Heart right ventricle (tissue), 16 donors: ENCODE results near the gene SIRT3. TPM values are rescaled to one million over a fixed set of nuclear protein-coding genes. Genes with fewer than 3 reads are reported as not detected.
"Not testable (repeated sequence)": the region's sequence is repeated elsewhere in the genome, so short reads cannot be mapped to it uniquely, and the experiment has no call there.

ENCODE experiments used
- ATAC-seq, 8 donors: fragments of 200-7000 bp; cut with Tn5 transposase; one replicate each; pipeline ENCODE4 v1.9.1; 2020; ENCODE audit warnings: mild to moderate bottlenecking in 8 of 8, moderate library complexity in 8 of 8, moderate number of reproducible peaks in 1 of 8
- DNase-seq, 2 donors: peaks; one replicate each; pipeline ENCODE4 v3.0.0-alpha.2; 2020
- H3K27ac ChIP-seq, 10 donors: fragments of 200-600 bp; sonication (generic) in 2 of 10; one replicate each; pipeline versions ENCODE4 v1.5.0 to v1.8.0; 2020 to 2022; ENCODE audit warnings: mild to moderate bottlenecking in 3 of 10
- H3K27me3 ChIP-seq, 7 donors: fragments of 200-600 bp; one replicate each; pipeline ENCODE4 v1.8.0; 2021 to 2022; ENCODE audit warnings: mild to moderate bottlenecking in 2 of 7
- H3K36me3 ChIP-seq, 9 donors: fragments of 200-600 bp; sonication (generic) in 1 of 9; one replicate each; pipeline versions ENCODE4 v1.5.0 to v1.8.0; 2020 to 2022; ENCODE audit warnings: mild to moderate bottlenecking in 2 of 9
- H3K4me1 ChIP-seq, 9 donors: fragments of 200-600 bp; sonication (generic) in 1 of 9; one replicate each; pipeline versions ENCODE4 v1.5.0 to v1.8.0; 2020 to 2022; ENCODE audit warnings: mild to moderate bottlenecking in 4 of 9
- H3K4me3 ChIP-seq, 10 donors: fragments of 200-600 bp; sonication (generic) in 2 of 10; one replicate each; pipeline versions ENCODE4 v1.5.0 to v1.8.0; 2020 to 2022; ENCODE audit warnings: mild to moderate bottlenecking in 7 of 10, moderate library complexity in 2 of 10
- H3K9me3 ChIP-seq, 11 donors: fragments of 200-600 bp in 10 of 11; sonication (generic) in 2 of 11; one replicate each; pipeline versions ENCODE4 v1.5.0 to v1.8.0; 2013 to 2022; ENCODE audit warnings: mild to moderate bottlenecking in 2 of 11, control low read depth in 1 of 11, moderate library complexity in 1 of 11
- WGBS, 2 donors: extraction: QIAGEN DNeasy Blood & Tissue Kit; methylation state at CpG; one replicate each; pipeline ENCODE4 v1.1.7; 2013; ENCODE audit warnings: inconsistent platforms in 1 of 2; 5-methylcytosine and 5-hydroxymethylcytosine counted together
- intact Hi-C, 10 donors: fragments of 100-400 bp; cut with DNase I; formaldehyde crosslinking; loops; one replicate each; pipeline versions ENCODE4 v1.11.1 to v1.14.2; 2022
- polyA plus RNA-seq, 2 donors: library from polyadenylated mRNA; stranded (reverse); fragments of 200-250 nt; gene quantifications; one replicate each; pipeline ENCODE4 v1.2.3, GENCODE V29; 2013
- total RNA-seq, 10 donors: library from RNA; stranded (reverse); fragmentation: NEBNext Ultra II Directional in 3 of 10; extraction: Animal tissue kit (Norgen Biotek cat#: 25700) in 3 of 10; gene quantifications; one replicate each; pipeline versions ENCODE4 v1.2.1 to v1.2.4, GENCODE V29; 2021 to 2023
- TF ChIP-seq, protein P1 (sequence below), 9 donors: fragments of 200-600 bp; sonication (generic) in 2 of 9; IDR thresholded peaks; one replicate each; pipeline versions ENCODE4 v1.5.0 to v1.8.0; 2021 to 2022; ENCODE audit warnings: antibody characterized with exemption in 9 of 9, mild to moderate bottlenecking in 5 of 9, moderate library complexity in 1 of 9
- donor health status: Arrhythmogenic right ventricular cardiomyopathy.
- donor health status: ischemic (EF 13 %, LVEDD 7.1; RV severe dilation, severe dysfunction).
- donor health status: healthy with polysubstance abuse.
- donor health status: DM: no; HTN: yes; CAD: no.
- donor health status: DM: no; HTN: no; CAD: no.
- donor health status: ischemic (EF 25% LVEDD 6.9; RV normal size, moderate dysfunction).
- donor health status: ischemic (EF 25% LVEDD 5.7; RV mildly dilated, moderate dysfunction).
- donor health status: healthy.
- donor health status: DM: yes; HTN: yes; CAD: no.
- donor health status: Ischemic cardiomyopathy.
- donor health status: ischemic (EF 35%, LVEDD 5.7; RV mildly dilated, moderate dysfunction).
- donor health status: nonischemic (EF 11% LVEDD 7.7; RV severe dilation, severe dysfunction).
- donor health status: DM: yes; HTN: yes; CAD: no.
- donor health status: PGD.
- donor health status: ischemic (EF 29% LVEDD 5.4; RV normal size, mild dysfunction).
- donor health status: nonischemic (EF 23%, LVEDD 6.1; RV moderate dilation, normal function).

SIRT3 gene
- total and polyA plus RNA-seq, 12 donors = 18.5 to 50.2 (median 34.9) TPM

DNA sequence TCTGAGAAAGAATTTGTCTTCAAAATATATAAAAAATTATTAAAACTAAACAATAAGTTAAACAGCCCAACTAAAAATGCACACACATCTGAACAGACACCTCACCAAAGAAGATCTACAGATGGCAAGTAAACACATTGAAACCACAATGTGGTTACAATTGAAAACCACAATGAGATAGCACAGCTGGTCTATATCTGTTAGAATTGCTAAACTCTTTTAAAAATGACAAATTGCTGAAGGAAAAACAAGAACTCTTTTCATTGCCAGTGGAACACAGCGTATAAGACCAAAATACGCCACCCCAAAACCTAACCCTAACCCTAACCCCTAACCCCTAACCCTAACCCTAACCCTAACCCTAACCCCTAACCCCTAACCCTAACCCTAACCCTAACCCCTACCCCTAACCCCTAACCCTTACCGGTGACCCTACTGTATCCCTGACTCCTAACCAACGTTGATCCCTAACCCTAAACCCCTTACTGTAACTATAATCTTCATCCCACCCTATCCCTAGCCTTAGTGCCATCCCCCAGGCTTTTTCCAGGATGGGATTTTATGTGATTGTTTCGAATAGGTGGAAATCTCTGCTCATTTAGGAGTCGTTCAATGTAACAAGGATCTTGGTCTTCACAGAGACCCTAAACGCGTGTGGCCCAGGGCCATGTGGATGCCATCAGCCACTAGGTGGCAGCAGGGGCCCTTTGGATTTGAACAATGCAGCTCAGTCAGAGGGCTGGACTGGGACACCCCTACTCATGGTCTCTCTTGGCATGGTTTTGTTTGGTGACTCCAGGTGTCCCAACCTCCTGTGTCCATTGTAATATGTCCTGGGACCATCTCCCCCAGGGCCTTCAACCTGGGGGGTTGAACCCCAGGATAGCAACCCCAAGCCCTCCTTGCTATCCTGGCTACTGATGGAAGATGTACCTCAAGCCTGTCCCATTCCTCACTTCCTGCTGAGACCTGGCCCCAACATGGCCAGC is 44.4 kb downstream of the SIRT3 start:
- intact Hi-C loops, H3K36me3 ChIP-seq, H3K27me3 ChIP-seq, H3K9me3 ChIP-seq, H3K4me3 ChIP-seq, H3K4me1 ChIP-seq, H3K27ac ChIP-seq: not testable (repeated sequence)
- ATAC-seq (peak in 7 of 8 donors; percentile 65 to 78 (median 71)), DNase-seq (peak; percentile 8 to 26)
- TF ChIP-seq, protein P1, sequence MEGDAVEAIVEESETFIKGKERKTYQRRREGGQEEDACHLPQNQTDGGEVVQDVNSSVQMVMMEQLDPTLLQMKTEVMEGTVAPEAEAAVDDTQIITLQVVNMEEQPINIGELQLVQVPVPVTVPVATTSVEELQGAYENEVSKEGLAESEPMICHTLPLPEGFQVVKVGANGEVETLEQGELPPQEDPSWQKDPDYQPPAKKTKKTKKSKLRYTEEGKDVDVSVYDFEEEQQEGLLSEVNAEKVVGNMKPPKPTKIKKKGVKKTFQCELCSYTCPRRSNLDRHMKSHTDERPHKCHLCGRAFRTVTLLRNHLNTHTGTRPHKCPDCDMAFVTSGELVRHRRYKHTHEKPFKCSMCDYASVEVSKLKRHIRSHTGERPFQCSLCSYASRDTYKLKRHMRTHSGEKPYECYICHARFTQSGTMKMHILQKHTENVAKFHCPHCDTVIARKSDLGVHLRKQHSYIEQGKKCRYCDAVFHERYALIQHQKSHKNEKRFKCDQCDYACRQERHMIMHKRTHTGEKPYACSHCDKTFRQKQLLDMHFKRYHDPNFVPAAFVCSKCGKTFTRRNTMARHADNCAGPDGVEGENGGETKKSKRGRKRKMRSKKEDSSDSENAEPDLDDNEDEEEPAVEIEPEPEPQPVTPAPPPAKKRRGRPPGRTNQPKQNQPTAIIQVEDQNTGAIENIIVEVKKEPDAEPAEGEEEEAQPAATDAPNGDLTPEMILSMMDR (IDR thresholded peaks at IDR 0.05) = peak in 7 of 9 donors; percentile 32 to 60 (median 46)
- 49 to 69% methylated on average over 4 to 6 of the region's 8 CpGs for WGBS, 2 donors

DNA sequence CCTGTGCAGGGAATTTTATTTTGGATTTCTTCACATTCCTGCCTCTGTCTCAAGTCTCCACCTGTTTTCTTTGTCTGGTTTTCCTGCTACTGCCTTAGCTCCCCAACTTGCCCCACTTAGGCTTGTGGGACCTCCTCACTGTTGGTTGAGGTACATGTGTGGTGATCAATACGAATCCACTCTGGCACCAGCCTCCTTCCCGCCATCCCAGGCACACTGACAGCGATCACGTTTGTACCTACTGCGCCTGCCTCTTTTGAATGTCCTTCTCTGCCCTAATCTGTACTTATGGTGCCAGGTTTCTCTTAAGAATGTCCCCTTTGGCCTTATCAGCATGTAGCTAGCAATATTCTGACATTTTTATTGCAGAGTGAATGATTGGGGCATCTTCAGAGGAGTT is 45.6 kb downstream of the SIRT3 start:
- H3K27me3 ChIP-seq, H3K9me3 ChIP-seq, ATAC-seq, H3K4me3 ChIP-seq, DNase-seq, intact Hi-C loops, H3K4me1 ChIP-seq, H3K36me3 ChIP-seq, H3K27ac ChIP-seq: not testable (repeated sequence)
- WGBS, 2 donors = 70 to 75% methylated on average over 5 of the region's 5 CpGs

DNA sequence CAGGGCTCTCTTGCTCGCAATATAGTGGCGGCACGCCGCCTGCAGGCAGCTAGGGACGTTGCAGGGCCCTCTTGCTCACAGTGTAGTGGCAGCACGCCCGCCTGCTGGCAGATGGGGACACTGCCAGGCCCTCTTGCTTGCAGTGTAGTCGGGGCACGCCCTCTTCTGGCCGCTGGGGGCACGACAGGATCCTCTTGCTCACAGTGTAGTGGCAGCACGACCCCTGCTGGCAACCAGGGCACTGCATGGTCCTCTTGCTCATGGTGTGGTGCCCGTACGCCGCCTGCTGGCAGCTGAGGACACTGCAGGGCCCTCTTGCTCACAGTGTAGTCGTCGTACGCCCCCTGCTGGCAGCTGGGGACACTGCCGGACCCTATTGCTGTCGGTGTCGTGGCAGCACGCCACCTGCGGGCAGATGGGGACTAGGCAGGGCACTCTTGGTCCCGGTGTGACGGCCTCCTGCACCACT is 46.3 kb downstream of the SIRT3 start:
- H3K9me3 ChIP-seq, H3K27ac ChIP-seq, intact Hi-C loops, H3K27me3 ChIP-seq, H3K36me3 ChIP-seq, H3K4me3 ChIP-seq, H3K4me1 ChIP-seq: not testable (repeated sequence)
- DNase-seq = peak; percentile 6 to 37
- 49 to 62% methylated on average over 10 of the region's 25 CpGs for WGBS, 2 donors
- TF ChIP-seq, protein P1 (IDR thresholded peaks at IDR 0.05) = peak in 5 of 9 donors; percentile 23 to 42 (median 34)
- ATAC-seq = peak; percentile 38 to 92 (median 71)

DNA sequence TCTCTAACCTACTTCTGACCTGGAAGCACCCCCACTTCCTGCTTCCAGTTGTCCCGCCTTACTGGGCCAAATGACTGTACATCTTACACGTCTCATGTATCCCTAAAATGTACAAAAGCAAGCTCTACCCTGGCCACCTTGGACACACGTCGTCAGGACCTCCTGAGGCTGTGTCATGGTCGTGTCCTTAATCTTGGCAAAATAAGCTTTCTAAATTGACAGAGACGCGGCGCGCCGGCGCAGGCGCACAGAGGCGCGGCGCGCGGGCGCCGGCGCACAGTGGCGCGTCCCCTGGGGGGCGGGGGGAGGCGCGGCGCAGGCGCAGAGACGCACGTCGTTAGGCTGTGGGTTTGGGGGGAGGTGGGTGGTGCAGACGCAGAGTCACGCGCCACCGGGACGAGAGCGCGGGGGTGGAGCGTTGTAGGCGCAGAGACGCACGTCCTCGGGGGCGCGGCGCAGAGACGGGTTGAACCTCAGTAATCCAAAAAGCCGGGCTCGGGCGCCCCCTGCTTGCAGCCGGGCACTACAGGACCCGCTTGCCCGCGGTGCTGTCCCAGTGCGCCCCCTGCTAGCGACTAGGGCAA is 46.9 kb downstream of the SIRT3 start:
- H3K27me3 ChIP-seq, H3K36me3 ChIP-seq, H3K4me1 ChIP-seq, H3K27ac ChIP-seq, H3K9me3 ChIP-seq, H3K4me3 ChIP-seq, intact Hi-C loops: not testable (repeated sequence)
- WGBS, 2 donors = 74 to 81% methylated on average over 36 to 40 of the region's 55 CpGs
- peak in 1 of 2 donors; percentile 6 for DNase-seq
- ATAC-seq = peak; percentile 49 to 91 (median 68)

DNA sequence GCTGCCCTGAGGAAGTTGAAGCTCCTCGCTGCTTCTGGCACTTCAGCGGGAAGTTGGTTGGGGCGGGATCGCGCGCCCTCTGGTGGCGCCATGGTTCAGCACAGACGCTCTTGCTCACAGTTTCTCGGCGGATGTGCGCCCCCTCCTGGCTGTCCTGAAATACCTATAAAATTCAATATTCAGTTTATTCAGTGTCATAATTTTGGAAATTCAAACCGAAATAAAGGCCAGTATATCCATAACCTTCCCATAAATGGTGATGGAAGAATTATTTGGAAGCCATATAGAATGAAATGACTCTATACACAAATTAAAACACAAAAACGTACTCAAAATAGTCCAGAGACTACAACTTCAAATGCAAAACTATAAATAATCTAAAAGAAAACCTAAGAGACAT is 55.9 kb downstream of the SIRT3 start:
- H3K4me1 ChIP-seq, H3K4me3 ChIP-seq, H3K9me3 ChIP-seq, DNase-seq, ATAC-seq, intact Hi-C loops, H3K27me3 ChIP-seq, H3K36me3 ChIP-seq, H3K27ac ChIP-seq: not testable (repeated sequence)
- WGBS, 2 donors = 0% methylated on average over 1 of the region's 13 CpGs; no CpG with 5 or more reads in 1 of the 2 donors
- TF ChIP-seq, protein P1 (IDR thresholded peaks at IDR 0.05) = peak in 5 of 9 donors; percentile 21 to 47 (median 37)

Other genes with a start within 250 kb of the SIRT3 start
- gene SCGB1C1, start 43.3 kb downstream of the SIRT3 start, total RNA-seq = not detected
- not detected for gene SCGB1C1, start 43.3 kb downstream of the SIRT3 start, polyA plus RNA-seq
- gene BET1L, start 28.9 kb downstream of the SIRT3 start, total RNA-seq = 10 to 100 TPM; 18.7 to 32.0 (median 20.7) TPM
- gene BET1L, start 28.9 kb downstream of the SIRT3 start, polyA plus RNA-seq = 10 to 100 TPM; 12.4 to 23.5 TPM
- 10 to 100 TPM; 38.4 to 82.1 (median 59.5) TPM for gene RIC8A, start 28.6 kb downstream of the SIRT3 start, total RNA-seq
- 10 to 100 TPM; 38.6 to 76.4 TPM for gene RIC8A, start 28.6 kb downstream of the SIRT3 start, polyA plus RNA-seq
- gene PSMD13, start 634 bp upstream of the SIRT3 start, total RNA-seq = 100 to 1,000 TPM in 3 of 10 donors, 10 to 100 TPM in 7; 78.7 to 110 (median 90.4) TPM
- gene PSMD13, start 634 bp upstream of the SIRT3 start, polyA plus RNA-seq = 100 to 1,000 TPM; 129 to 163 TPM
- under 1 TPM in 4 of 10 donors, not detected in 6; 0.09 to 0.25 (median 0.12) TPM for gene NLRP6, start 42.1 kb upstream of the SIRT3 start, total RNA-seq
- gene NLRP6, start 42.1 kb upstream of the SIRT3 start, polyA plus RNA-seq = under 1 TPM; 0.07 to 0.09 TPM
- 10 to 100 TPM in 1 of 10 donors, 1 to 10 TPM in 9; 3.3 to 10.8 (median 5.9) TPM for gene PGGHG, start 52.8 kb upstream of the SIRT3 start, total RNA-seq
- 10 to 100 TPM; 15.9 to 45.3 TPM for gene PGGHG, start 52.8 kb upstream of the SIRT3 start, polyA plus RNA-seq
- gene IFITM5, start 63.2 kb upstream of the SIRT3 start, total RNA-seq = not detected
- not detected for gene IFITM5, start 63.2 kb upstream of the SIRT3 start, polyA plus RNA-seq
- 100 to 1,000 TPM in 7 of 10 donors, 10 to 100 TPM in 3; 57.2 to 333 (median 144) TPM for gene IFITM2, start 71.5 kb upstream of the SIRT3 start, total RNA-seq
- gene IFITM2, start 71.5 kb upstream of the SIRT3 start, polyA plus RNA-seq = 100 to 1,000 TPM; 423 to 843 TPM
- 100 to 1,000 TPM in 4 of 10 donors, 10 to 100 TPM in 6; 51.6 to 182 (median 94.9) TPM for gene IFITM1, start 77.7 kb upstream of the SIRT3 start, total RNA-seq
- 100 to 1,000 TPM; 235 to 427 TPM for gene IFITM1, start 77.7 kb upstream of the SIRT3 start, polyA plus RNA-seq
- 100 to 1,000 TPM in 9 of 10 donors, 10 to 100 TPM in 1; 94.1 to 591 (median 172) TPM for gene IFITM3, start 84.5 kb upstream of the SIRT3 start, total RNA-seq
- 1,000 to 10,000 TPM in 1 of 2 donors, 100 to 1,000 TPM in 1; 676 to 1,409 TPM for gene IFITM3, start 84.5 kb upstream of the SIRT3 start, polyA plus RNA-seq
- gene B4GALNT4, start 133.2 kb upstream of the SIRT3 start, total RNA-seq = 1 to 10 TPM in 1 of 10 donors, under 1 TPM in 6, not detected in 3; 0.09 to 1.6 (median 0.25) TPM
- 1 to 10 TPM in 1 of 2 donors, under 1 TPM in 1; 0.75 to 1.7 TPM for gene B4GALNT4, start 133.2 kb upstream of the SIRT3 start, polyA plus RNA-seq
- gene PKP3, start 157.9 kb upstream of the SIRT3 start, total RNA-seq = 1 to 10 TPM in 4 of 10 donors, under 1 TPM in 6; 0.19 to 3.0 (median 0.74) TPM
- under 1 TPM; 0.13 to 0.80 TPM for gene PKP3, start 157.9 kb upstream of the SIRT3 start, polyA plus RNA-seq
- 10 to 100 TPM; 20.4 to 52.4 (median 30.0) TPM for gene SIGIRR, start 178.7 kb upstream of the SIRT3 start, total RNA-seq
- gene SIGIRR, start 178.7 kb upstream of the SIRT3 start, polyA plus RNA-seq = 100 to 1,000 TPM in 1 of 2 donors, 10 to 100 TPM in 1; 56.0 to 187 TPM
- gene ANO9, start 205.7 kb upstream of the SIRT3 start, total RNA-seq = 1 to 10 TPM in 1 of 10 donors, under 1 TPM in 5, not detected in 4; 0.05 to 2.3 (median 0.19) TPM
- gene ANO9, start 205.7 kb upstream of the SIRT3 start, polyA plus RNA-seq = under 1 TPM; 0.13 to 0.37 TPM
- gene PTDSS2, start 213.9 kb upstream of the SIRT3 start, total RNA-seq = 10 to 100 TPM; 16.7 to 37.9 (median 24.8) TPM
- gene PTDSS2, start 213.9 kb upstream of the SIRT3 start, polyA plus RNA-seq = 10 to 100 TPM; 31.4 to 55.5 TPM